Activated T-cell treated with anti-CD3 and anti-CD28 coated beads, Interleukin-2, amount 50 U/mL, for 1 hour (primary cell): Measurements from ENCODE around the gene SNN.

Source experiments
- DNase-seq: peaks from one replicate; pipeline ENCODE4 v3.0.0-alpha.2; 2020

SNN gene

GRCh38 chr16:11667824-11668622 is at the start of gene SNN:
SNN (plus strand) TSS chr16:11668455; CDS start chr16:11676060, 7,605 bp downstream.
- DNase-seq: peak; percentile 87

GRCh38 chr16:11619327-11619851 is 48.9 kb upstream of the SNN start:
- DNase-seq: peak; percentile 31

- no peak for DNase-seq
These were observed 47.8 kb upstream of the SNN start for GRCh38 chr16:11620243-11621003.

GRCh38 chr16:11621539-11621919 is 46.7 kb upstream of the SNN start:
- peak; percentile 25 for DNase-seq

- peak; percentile 64 for DNase-seq
These were observed 46.2 kb upstream of the SNN start for GRCh38 chr16:11621920-11622651.

GRCh38 chr16:11624205-11624604 is 44.0 kb upstream of the SNN start:
- DNase-seq: no peak

GRCh38 chr16:11624636-11625607 is 43.3 kb upstream of the SNN start:
- no peak for DNase-seq

- DNase-seq: no peak
These were observed 42.5 kb upstream of the SNN start for GRCh38 chr16:11625769-11626168.

- DNase-seq: no peak
These were observed 41.5 kb upstream of the SNN start for GRCh38 chr16:11626657-11627291.

- DNase-seq: no peak
These were observed 41.0 kb upstream of the SNN start for GRCh38 chr16:11627292-11627663.

- DNase-seq: no peak
These were observed 40.3 kb upstream of the SNN start for GRCh38 chr16:11627822-11628457.

- no peak for DNase-seq
These were observed 38.9 kb upstream of the SNN start for GRCh38 chr16:11629071-11630030.

- no peak for DNase-seq
These were observed 38.0 kb upstream of the SNN start for GRCh38 chr16:11630046-11630767.

- DNase-seq: no peak
These were observed 37.5 kb upstream of the SNN start for GRCh38 chr16:11630768-11631056.

- DNase-seq: no peak
These were observed 37.0 kb upstream of the SNN start for GRCh38 chr16:11631214-11631613.

GRCh38 chr16:11632455-11632939 is 35.8 kb upstream of the SNN start:
- DNase-seq: no peak

GRCh38 chr16:11633113-11633512 is 35.1 kb upstream of the SNN start:
- DNase-seq: no peak

- no peak for DNase-seq
These were observed 33.9 kb upstream of the SNN start for GRCh38 chr16:11634312-11634711.

GRCh38 chr16:11635113-11635652 is 33.1 kb upstream of the SNN start:
- DNase-seq: no peak
